ENCODE data around the gene OR51L1. TPM values are rescaled to one million over a fixed set of nuclear protein-coding genes. Genes with fewer than 3 reads are reported as not detected.

The OR51L1 gene
- total and polyA plus RNA-seq, 2 of the 8 experiments (the other 6 are each of a cell fraction or from before 2014, with no cell fraction given), result not detected

DNA sequence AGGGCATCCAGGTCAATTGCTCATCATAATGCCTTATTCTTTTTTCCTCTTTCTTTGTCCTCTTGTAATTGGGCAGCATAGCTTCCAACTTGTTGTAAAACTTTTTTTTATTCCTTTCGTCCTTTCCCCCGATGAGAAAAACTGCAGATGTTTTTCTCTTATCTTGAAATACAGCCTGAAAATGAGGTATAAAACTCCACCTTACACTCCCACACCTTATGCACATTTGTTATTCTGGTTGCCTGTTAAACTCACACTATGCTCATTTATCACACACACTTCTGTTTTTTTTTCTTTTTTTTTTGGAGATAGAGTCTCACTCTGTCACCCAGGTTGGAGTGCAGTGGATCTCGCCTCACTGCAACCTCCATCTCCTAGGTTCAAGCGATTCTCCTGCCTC lies 37.3 kb upstream of the OR51L1 start (continued):
- no peak for TF ChIP-seq SAP30 (IDR thresholded peaks at IDR 0.05; ENCODE audit: insufficient read depth, insufficient replicate concordance, low read length)
- no peak for TF ChIP-seq SP2 (IDR thresholded peaks at IDR 0.05; ENCODE audit: low read length)
- TF ChIP-seq, protein P1, sequence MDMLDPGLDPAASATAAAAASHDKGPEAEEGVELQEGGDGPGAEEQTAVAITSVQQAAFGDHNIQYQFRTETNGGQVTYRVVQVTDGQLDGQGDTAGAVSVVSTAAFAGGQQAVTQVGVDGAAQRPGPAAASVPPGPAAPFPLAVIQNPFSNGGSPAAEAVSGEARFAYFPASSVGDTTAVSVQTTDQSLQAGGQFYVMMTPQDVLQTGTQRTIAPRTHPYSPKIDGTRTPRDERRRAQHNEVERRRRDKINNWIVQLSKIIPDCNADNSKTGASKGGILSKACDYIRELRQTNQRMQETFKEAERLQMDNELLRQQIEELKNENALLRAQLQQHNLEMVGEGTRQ (IDR thresholded peaks at IDR 0.05; ENCODE audit: low read length), result no peak
- TF ChIP-seq HDAC6 (IDR thresholded peaks at IDR 0.05; ENCODE audit: low read depth, low read length), result no peak
- TF ChIP-seq CHD7 (IDR thresholded peaks at IDR 0.05; ENCODE audit: insufficient replicate concordance, low read length), result no peak
- TF ChIP-seq TAF1 (IDR thresholded peaks at IDR 0.05; ENCODE audit: low read depth, low read length), result no peak
- TF ChIP-seq POLR2A (IDR thresholded peaks at IDR 0.05; ENCODE audit: control extremely low read depth in 1 of 2, low read depth in 2 of 2, low read length in 2 of 2), result no peak
- no peak for TF ChIP-seq HDAC2 (IDR thresholded peaks at IDR 0.05; ENCODE audit: borderline replicate concordance in 1 of 2, low read depth in 2 of 2, low read length in 2 of 2)
